Brain microvascular endothelial cell (primary cell): ENCODE measurements around the gene SEC63.
"Not testable (repeated sequence)": the region's sequence is repeated elsewhere in the genome, so short reads cannot be mapped to it uniquely, and the experiment has no call there.

Experiments used
- DNase-seq: peaks from one replicate; pipeline ENCODE4 v3.0.0-alpha.2; 2020
- H3K27ac ChIP-seq: fragments of 250-450 bp; sonication (Bioruptor Pico); 2 replicates; pipeline ENCODE4 v1.5.1; 2020; ENCODE audit warnings: mild to moderate bottlenecking, moderate library complexity
- H3K27me3 ChIP-seq: fragments of 250-450 bp; sonication (Bioruptor Pico); replicated peaks from 2 replicates; pipeline ENCODE4 v1.5.1; 2020; ENCODE audit warnings: mild to moderate bottlenecking
- H3K36me3 ChIP-seq: fragments of 250-450 bp; sonication (Bioruptor Pico); replicated peaks from 2 replicates; pipeline ENCODE4 v1.5.1; 2020; ENCODE audit warnings: mild to moderate bottlenecking
- H3K4me3 ChIP-seq: 2 replicates; pipeline ENCODE4 v1.5.1; 2011; ENCODE audit warnings: low read depth, mild to moderate bottlenecking, control low read depth, low read length, moderate library complexity
- in situ Hi-C: cut with HindIII; loops from 2 replicates; pipeline ENCODE4 v1.10.0; 2017; ENCODE audit warnings: low sequenced_read_pairs, low pct_ligation_motif_present
- TF ChIP-seq, protein P1 (sequence below): IDR thresholded peaks from 2 replicates; pipeline ENCODE4 v1.5.1; 2011; ENCODE audit warnings: low read depth, mild to moderate bottlenecking, moderate library complexity, low read length, control low read depth, inconsistent platforms; ENCODE audit errors: missing control alignments

SEC63 gene

DNA sequence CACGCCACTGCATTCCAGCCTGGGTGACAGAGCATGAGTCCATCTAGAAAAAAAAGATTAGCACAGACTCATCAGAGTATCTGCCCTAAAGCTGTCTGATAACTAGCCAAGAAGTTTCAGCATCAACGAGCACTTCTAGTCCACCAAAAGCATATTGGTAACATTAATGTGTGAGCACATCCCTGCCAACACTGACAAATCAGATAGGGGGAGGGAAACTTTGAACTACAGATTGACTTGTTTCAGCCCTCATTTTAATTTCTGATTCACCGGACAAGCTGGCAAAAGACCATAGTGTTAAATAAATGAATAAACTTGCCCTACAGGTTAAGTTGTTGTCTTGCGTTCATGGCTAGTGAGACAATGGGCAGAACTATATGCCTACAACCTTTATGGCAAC, 7.7 kb upstream of the SEC63 start:
- no peaks in the 10 kb centered on the region for H3K27me3 ChIP-seq
- in situ Hi-C loops, result no loop called here
- H3K36me3 ChIP-seq, result no peaks in the 10 kb centered on the region
- TF ChIP-seq, protein P1, sequence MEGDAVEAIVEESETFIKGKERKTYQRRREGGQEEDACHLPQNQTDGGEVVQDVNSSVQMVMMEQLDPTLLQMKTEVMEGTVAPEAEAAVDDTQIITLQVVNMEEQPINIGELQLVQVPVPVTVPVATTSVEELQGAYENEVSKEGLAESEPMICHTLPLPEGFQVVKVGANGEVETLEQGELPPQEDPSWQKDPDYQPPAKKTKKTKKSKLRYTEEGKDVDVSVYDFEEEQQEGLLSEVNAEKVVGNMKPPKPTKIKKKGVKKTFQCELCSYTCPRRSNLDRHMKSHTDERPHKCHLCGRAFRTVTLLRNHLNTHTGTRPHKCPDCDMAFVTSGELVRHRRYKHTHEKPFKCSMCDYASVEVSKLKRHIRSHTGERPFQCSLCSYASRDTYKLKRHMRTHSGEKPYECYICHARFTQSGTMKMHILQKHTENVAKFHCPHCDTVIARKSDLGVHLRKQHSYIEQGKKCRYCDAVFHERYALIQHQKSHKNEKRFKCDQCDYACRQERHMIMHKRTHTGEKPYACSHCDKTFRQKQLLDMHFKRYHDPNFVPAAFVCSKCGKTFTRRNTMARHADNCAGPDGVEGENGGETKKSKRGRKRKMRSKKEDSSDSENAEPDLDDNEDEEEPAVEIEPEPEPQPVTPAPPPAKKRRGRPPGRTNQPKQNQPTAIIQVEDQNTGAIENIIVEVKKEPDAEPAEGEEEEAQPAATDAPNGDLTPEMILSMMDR, result no peak
- H3K27ac ChIP-seq, result no peak overlapping the region
- no peak for DNase-seq
- H3K4me3 ChIP-seq, result no peak overlapping the region

- Histone ChIP-seq H3K27ac (no peak overlapping the region), H3K36me3 (no peaks in the 10 kb centered on the region), H3K27me3 (no peaks in the 10 kb centered on the region), H3K4me3 (no peak overlapping the region)
- DNase-seq, result no peak
- TF ChIP-seq, protein P1, result no peak
- in situ Hi-C loops, result no loop called here
These were observed 4.7 kb upstream of the SEC63 start for GRCh38 chr6:107962723-107963122.

DNA sequence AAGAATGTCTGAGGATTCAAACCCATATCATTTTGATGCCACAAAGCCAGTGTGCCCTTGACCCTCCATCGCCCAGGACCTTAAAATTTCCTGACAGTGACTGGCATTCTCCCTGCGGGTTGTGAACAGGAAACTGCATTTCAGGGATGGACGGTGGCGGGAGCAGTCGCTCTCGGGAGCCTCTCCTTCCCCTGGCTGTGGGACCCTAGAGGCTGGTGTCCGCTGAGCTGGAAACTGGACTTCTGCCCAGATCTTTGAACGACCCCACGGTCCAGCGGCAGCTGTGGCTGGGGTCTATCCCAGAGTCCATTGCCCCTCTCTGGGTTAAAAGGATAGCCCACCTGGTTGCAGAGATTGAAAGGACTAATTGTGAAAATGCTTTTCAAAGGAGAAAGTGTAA, 1.4 kb upstream of the SEC63 start:
- H3K4me3 ChIP-seq, result no peak overlapping the region
- DNase-seq, result no peak

GRCh38 chr6:107958689-107959362, 818 bp upstream of the SEC63 start:
- peak overlapping the region; percentile 58 for H3K4me3 ChIP-seq
- H3K27me3 ChIP-seq, DNase-seq, H3K36me3 ChIP-seq, in situ Hi-C loops: not testable (repeated sequence)
- peak overlapping the region; percentile 46 for H3K27ac ChIP-seq

More for the DNA sequence above, 1.4 kb upstream of the SEC63 start:
- TF ChIP-seq, protein P1, result no peak
- no peaks in the 10 kb centered on the region for H3K27me3 ChIP-seq
- H3K27ac ChIP-seq, result no peak overlapping the region
- no peaks in the 10 kb centered on the region for H3K36me3 ChIP-seq
- in situ Hi-C loops, result no loop called here

DNA sequence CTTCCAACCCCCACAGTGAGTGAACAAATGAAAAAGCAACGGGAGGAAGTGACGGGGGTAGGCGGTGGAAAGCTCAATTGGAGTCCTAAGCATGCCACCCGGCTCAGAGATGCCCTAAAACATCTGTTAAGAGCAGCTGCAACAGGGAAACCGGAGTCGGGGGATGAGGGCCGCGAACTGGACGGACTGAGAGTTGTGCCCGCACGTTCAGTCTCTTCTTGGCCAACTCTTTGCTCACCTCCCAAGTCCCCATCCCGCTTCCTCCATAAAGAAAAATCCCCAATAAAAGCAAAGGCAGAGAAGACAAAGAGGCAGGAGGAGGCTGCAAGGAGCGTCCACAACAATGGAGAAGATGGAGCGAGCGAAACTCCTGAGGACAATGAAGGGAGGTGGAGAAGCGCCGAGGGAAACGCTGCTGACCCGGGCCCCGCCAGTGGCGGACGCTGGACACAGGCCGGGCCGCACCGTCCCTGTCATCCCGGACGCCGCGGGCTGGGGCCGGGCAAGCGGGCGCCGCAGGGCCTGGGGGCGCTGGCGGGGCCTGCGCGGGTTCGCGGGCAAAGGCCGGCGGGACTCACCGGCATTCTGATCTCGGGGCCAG, 600 bp downstream of the SEC63 start:
- TF ChIP-seq, protein P1, result no peak
- in situ Hi-C loops, result no loop called here
- no peaks in the 10 kb centered on the region for H3K27me3 ChIP-seq
- no peaks in the 10 kb centered on the region for H3K36me3 ChIP-seq
- DNase-seq, result peak; percentile 64
- peak overlapping the region; percentile 95 for H3K4me3 ChIP-seq
- peak overlapping the region; percentile 89 for H3K27ac ChIP-seq

GRCh38 chr6:107956586-107957307, 1.3 kb downstream of the SEC63 start:
- peak overlapping the region; percentile 95 for H3K4me3 ChIP-seq
- peak overlapping the region; percentile 89 for H3K27ac ChIP-seq
- peak; percentile 11 for DNase-seq

More at GRCh38 chr6:107956586-107957307, 1.3 kb downstream of the SEC63 start:
- no peaks in the 10 kb centered on the region for H3K36me3 ChIP-seq
- no peaks in the 10 kb centered on the region for H3K27me3 ChIP-seq
- in situ Hi-C loops, result no loop called here
- TF ChIP-seq, protein P1, result no peak
